OCI-LY3 (cell line): ENCODE data around the gene NELL2.

ENCODE experiments used
- CTCF ChIP-seq: fragments of 200-600, 300-600 bp; sonication (generic); IDR thresholded peaks from 2 replicates; pipeline ENCODE4 v1.5.1; 2014; ENCODE audit warnings: antibody characterized with exemption, low read length, low read depth
- EZH2phosphoT487 ChIP-seq: fragments of 200-600 bp; shearing (Covaris generic); IDR thresholded peaks from 2 replicates; pipeline ENCODE4 v1.6.1; 2018; ENCODE audit warnings: antibody characterized with exemption, mixed run types, low read depth

- TF ChIP-seq CTCF (no peak), EZH2phosphoT487 (no peak)
Measured at GRCh38 chr12:44728566-44728965, 147.5 kb downstream of the NELL2 start.
